Progenitor cell of endocrine pancreas (in vitro differentiated cells): Measurements from ENCODE around the gene NDST1. TPM values are rescaled to one million over a fixed set of nuclear protein-coding genes. Genes with fewer than 3 reads are reported as not detected.
A peak's percentile ranks its signal among the peaks of the same experiment; 100 is the strongest.

Experiments
- DNase-seq: peaks from one replicate; pipeline ENCODE4 v3.0.0; 2021; ENCODE audit warnings: low spot score; ENCODE audit not compliant: unreplicated experiment
- H3K27ac Mint-ChIP-seq: 2 replicates; pipeline ENCODE4 v1.8.0; 2021; ENCODE audit warnings: mild to moderate bottlenecking, moderate library complexity, mixed read lengths
- H3K27me3 Mint-ChIP-seq: 2 replicates; pipeline ENCODE4 v1.8.0; 2021; ENCODE audit warnings: mixed read lengths
- H3K36me3 Mint-ChIP-seq: 2 replicates; pipeline ENCODE4 v1.8.0; 2022; ENCODE audit warnings: mixed read lengths; ENCODE audit not compliant: insufficient read depth
- H3K4me1 Mint-ChIP-seq: 2 replicates; pipeline ENCODE4 v1.8.0; 2021; ENCODE audit warnings: low read depth, mixed read lengths
- H3K4me3 Mint-ChIP-seq: 2 replicates; pipeline ENCODE4 v1.8.0; 2021; ENCODE audit warnings: low read depth, mild to moderate bottlenecking, moderate library complexity, mixed read lengths
- H3K9me3 Mint-ChIP-seq: 2 replicates; pipeline ENCODE4 v1.8.0; 2021; ENCODE audit warnings: low read depth, mixed read lengths
- CTCF ChIP-seq: fragments of 200-600 bp; sonication (generic); IDR thresholded peaks from one replicate; pipeline ENCODE4 v1.5.0; 2021; ENCODE audit warnings: antibody characterized with exemption, mild to moderate bottlenecking; ENCODE audit not compliant: unreplicated experiment
- total RNA-seq: library from RNA; stranded (reverse); gene quantifications from 2 replicates; pipeline ENCODE4 v1.2.1, GENCODE V29; 2021

Gene NDST1
- total RNA-seq, 1 donor from 2014 or later, result 169 TPM

- Mint-ChIP-seq H3K36me3 (peaks cover 2% of the 10 kb centered on the region), H3K4me1 (peaks cover 2% of the 10 kb centered on the region), H3K4me3 (no peak overlapping the region), H3K9me3 (peaks cover 4% of the 10 kb centered on the region), H3K27ac (peak overlapping the region; percentile 7), H3K27me3 (no peaks in the 10 kb centered on the region)
- TF ChIP-seq CTCF, result no peak
- DNase-seq, result no peak
Measured at GRCh38 chr5:150559088-150559487, 51.2 kb downstream of the NDST1 start.

DNA sequence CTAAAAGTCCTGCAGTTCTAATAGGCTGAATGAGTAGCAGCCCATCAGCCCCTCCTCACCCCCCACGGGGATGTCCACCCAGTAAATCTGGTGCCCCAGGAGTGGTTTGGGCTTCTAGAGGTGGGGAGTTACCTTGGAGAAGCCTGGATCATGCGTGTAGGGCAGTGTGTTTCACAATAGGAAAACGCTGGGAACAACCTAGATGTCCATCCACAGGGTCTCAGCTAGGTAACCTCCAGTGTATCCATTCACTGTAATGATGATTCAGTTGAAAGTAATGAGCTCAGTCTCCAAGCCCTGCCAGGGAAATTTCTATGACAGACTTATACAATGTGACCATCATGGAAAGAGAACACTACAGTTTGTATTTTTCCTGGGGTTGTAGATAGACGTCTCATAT lies 51.8 kb downstream of the NDST1 start:
- Mint-ChIP-seq H3K27me3 (no peaks in the 10 kb centered on the region), H3K9me3 (peaks cover 4% of the 10 kb centered on the region), H3K4me3 (no peak overlapping the region), H3K4me1 (peaks cover 2% of the 10 kb centered on the region), H3K27ac (peak overlapping the region; percentile 42), H3K36me3 (peaks cover 2% of the 10 kb centered on the region)
- DNase-seq, result no peak
- no peak for TF ChIP-seq CTCF

DNA sequence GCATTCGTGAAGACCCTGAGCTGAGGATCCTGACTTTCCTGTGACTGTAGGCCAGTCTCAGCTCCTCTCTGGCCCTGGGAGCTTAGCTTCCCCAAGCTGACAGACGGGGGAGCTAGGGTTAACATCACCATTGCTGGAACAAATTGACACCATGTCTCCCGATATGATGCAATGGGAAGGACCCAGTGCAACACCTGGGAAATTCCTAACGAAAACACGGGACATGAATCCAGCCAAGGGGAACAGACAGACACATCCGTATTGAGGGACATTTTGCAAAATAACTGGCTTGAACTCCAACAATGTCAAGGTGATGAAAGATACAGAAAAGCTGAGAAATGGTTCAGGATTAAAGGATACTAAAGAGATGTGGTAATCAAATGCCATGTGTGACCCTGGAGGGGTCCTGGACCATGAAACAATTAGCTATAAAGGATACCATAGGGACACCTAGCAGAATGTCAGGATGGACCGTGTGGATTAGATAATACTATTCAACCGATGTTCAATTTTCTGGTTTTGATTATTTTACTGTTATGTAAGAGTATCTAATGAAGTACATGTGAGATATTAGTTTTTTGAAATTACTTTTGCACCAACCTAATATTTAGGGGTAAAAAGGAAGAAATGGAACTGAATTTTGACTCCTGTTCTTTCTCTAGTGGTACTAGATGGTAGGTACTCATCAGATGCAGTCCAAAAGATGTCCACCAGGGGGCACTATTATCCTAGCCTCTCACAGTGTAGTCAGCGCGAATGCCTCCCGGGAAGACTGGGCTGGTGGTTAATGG lies 52.7 kb downstream of the NDST1 start:
- Mint-ChIP-seq H3K36me3 (peaks cover 2% of the 10 kb centered on the region), H3K4me3 (no peak overlapping the region), H3K27ac (no peak overlapping the region), H3K4me1 (peaks cover 2% of the 10 kb centered on the region), H3K9me3 (peaks cover 4% of the 10 kb centered on the region), H3K27me3 (no peaks in the 10 kb centered on the region)
- peak; percentile 90 for TF ChIP-seq CTCF
- peak; percentile 82 for DNase-seq

GRCh38 chr5:150561192-150561512 lies 53.2 kb downstream of the NDST1 start:
- H3K4me3 Mint-ChIP-seq, result no peak overlapping the region
- no peak for TF ChIP-seq CTCF
- no peak overlapping the region for H3K27ac Mint-ChIP-seq
- H3K27me3 Mint-ChIP-seq, result no peaks in the 10 kb centered on the region
- H3K9me3 Mint-ChIP-seq, result peaks cover 4% of the 10 kb centered on the region
- H3K36me3 Mint-ChIP-seq, result peaks cover 2% of the 10 kb centered on the region
- DNase-seq, result no peak
- peaks cover 2% of the 10 kb centered on the region for H3K4me1 Mint-ChIP-seq

GRCh38 chr5:150561571-150562275 lies 53.8 kb downstream of the NDST1 start:
- Mint-ChIP-seq H3K4me3 (no peak overlapping the region), H3K4me1 (peaks cover 2% of the 10 kb centered on the region)

More at GRCh38 chr5:150561571-150562275, 53.8 kb downstream of the NDST1 start:
- Mint-ChIP-seq H3K9me3 (peaks cover 4% of the 10 kb centered on the region), H3K36me3 (peaks cover 1% of the 10 kb centered on the region), H3K27ac (no peak overlapping the region), H3K27me3 (no peaks in the 10 kb centered on the region)
- no peak for DNase-seq
- TF ChIP-seq CTCF, result no peak
